GM11168 (cell line): ENCODE results near the gene HSPA4.

Experiments used
- in situ Hi-C: fragments of 300-500 bp; cut with MboI; formaldehyde crosslinking; loops from one replicate; pipeline ENCODE4 v1.12.0; 2022; ENCODE audit warnings: low sequenced_read_pairs; ENCODE audit not compliant: unreplicated experiment

HSPA4 gene

GRCh38 chr5:133083901-133084300 is 32.1 kb downstream of the HSPA4 start:
- in situ Hi-C loops = loop anchor here (25.0 kb wide), 1 partner anchor 1853 kb away; no protein-coding TSS in a partner anchor

GRCh38 chr5:133085171-133085570 is 33.4 kb downstream of the HSPA4 start:
- in situ Hi-C loops = loop anchor here (25.0 kb wide), 1 partner anchor 1852 kb away; no protein-coding TSS in a partner anchor

DNA sequence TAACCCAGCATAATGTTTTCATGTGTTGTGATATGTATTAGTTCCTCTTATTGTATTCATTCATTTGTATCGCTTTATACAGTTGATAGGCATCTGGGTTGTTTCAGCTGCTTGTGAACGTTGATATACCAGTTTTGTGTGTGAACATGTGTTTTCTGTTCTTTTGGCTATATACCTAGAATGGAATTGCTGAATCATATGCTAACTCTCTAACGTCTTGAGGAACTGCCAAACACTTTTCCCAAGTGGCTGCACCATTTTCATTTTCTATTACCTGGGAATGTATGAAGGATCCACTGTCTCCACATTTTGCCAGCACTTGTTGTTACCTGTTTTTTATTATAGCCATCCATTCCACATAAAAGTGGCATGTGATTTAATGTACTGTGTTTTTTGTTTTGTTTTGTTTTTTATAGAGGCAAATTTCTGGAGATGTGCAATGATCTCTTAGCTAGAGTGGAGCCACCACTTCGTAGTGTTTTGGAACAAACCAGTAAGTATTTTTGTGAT is 34.6 kb downstream of the HSPA4 start:
- in situ Hi-C loops = loop anchor here (25.0 kb wide), 1 partner anchor 1851 kb away; no protein-coding TSS in a partner anchor

GRCh38 chr5:133088064-133088463 is 36.3 kb downstream of the HSPA4 start:
- in situ Hi-C loops = loop anchor here (25.0 kb wide), 1 partner anchor 1849 kb away; no protein-coding TSS in a partner anchor

GRCh38 chr5:133091034-133091433 is 39.2 kb downstream of the HSPA4 start:
- in situ Hi-C loops = loop anchor here (25.0 kb wide), 1 partner anchor 1846 kb away; no protein-coding TSS in a partner anchor

- in situ Hi-C loops = no loop called here
Observed at GRCh38 chr5:133106343-133106742, 54.5 kb downstream of the HSPA4 start.

DNA sequence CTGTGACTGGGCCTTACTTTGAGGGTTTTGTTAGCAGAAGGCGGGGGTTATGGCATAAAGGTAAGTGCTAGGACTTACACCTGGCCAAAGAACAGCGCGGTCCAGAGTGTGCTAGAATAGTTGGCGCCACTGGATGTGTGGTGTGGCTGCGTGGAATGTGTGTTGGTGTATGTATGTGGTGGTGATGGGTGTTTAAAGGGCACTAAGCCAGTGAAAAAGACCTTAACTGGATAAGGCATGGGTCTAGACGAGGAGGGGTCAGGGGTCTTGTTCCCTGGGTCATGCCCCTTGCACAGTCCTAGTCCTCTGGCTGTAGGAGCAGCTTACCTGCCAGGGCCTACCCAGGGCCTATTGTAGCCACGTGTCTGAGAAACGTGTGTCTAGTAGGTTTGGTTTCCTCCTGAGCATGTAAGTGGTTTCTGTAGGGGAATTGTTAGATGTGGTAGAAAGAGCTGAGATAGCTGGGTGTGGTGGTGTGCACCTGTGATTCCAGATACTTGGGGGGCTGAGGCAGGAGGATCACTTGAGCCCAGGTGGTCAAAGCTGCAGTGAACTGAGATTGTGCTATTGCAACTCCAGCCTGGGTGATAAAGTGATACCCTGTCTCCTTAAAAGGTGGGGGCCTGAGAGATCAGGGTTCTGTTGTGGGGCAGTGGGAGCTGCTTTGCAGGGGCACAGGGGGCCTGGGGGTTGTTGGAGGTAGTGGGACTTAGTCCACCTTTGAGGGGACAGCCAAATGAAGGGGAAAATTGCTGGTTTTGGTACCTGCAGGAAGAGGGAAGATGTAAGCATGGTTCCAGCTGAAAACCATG is 55.2 kb downstream of the HSPA4 start:
- in situ Hi-C loops = no loop called here

DNA sequence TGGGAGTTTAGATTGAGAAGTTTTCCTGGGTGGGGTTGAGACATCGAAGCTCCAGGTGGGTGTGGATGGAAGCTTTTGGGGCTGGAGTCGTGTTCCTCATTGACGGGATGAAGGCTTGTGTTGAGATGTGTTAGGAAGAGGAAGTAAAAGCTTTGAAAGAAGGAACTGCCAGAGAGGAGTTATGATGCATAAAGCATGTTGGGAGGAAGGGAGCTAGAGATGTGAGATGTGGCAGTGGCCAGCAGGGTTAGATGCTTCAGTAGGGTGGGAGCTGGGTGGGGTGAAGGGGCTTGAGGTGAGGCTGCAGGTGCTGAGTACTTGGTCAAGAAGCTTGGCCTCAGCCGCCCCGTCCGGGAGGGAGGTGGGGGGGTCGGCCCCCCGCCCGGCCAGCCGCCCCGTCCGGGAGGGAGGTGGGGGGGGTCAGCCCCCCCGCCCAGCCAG is 56.7 kb downstream of the HSPA4 start:
- in situ Hi-C loops = no loop called here

- in situ Hi-C loops = no loop called here
Observed at GRCh38 chr5:133109655-133110483, 58.1 kb downstream of the HSPA4 start.

- in situ Hi-C loops = no loop called here
Observed at GRCh38 chr5:133110709-133111108, 58.9 kb downstream of the HSPA4 start.

DNA sequence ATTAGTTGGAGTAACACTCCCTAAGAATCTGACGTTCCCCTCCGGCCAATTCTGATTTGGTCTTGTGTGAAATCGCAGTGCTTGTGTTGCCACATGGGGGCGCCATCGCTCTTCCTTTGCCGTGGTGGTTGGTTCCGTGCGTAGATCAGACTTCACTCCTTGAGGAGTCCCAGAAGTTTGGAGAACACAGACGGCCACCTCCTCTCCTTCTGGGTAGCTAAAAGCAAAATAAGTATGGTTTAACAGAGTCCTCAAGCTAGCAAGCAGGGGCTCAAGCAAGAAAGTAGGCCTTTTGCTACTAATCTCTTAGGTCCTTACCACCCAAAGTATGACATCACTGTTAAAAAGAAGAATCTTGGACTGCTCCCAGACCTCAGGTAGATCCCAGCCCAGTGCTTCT is 59.5 kb downstream of the HSPA4 start:
- in situ Hi-C loops = no loop called here

DNA sequence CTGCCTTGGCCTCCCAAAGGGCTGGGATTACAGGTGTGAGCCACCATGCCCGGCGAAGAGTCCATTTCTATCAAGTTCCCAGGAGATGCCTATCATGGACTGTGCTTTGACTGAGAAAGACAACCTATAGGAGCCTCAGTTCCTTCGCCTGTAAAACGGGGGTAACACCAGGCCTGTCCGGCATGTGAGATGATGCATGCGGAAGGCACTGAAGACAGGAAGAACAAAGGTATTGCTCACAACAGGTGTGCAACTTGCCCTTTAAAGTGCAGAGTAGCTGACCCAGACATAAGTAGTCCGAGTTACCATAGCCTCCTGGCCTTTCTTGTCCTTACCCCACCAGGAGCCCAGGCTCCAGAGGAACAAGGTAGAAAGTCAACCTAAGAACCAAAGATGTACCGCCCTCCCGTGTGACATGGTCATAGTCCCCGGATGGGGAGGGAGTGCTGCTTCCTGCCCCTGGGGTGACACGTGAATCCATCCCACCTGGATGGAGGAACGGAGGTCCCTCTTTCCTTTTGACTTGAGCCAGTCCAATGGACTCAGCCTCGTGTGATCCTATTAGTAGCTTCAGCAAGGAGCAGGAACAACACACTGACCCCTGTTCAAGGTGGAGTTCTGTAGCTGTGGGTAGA is 60.3 kb downstream of the HSPA4 start:
- in situ Hi-C loops = no loop called here

DNA sequence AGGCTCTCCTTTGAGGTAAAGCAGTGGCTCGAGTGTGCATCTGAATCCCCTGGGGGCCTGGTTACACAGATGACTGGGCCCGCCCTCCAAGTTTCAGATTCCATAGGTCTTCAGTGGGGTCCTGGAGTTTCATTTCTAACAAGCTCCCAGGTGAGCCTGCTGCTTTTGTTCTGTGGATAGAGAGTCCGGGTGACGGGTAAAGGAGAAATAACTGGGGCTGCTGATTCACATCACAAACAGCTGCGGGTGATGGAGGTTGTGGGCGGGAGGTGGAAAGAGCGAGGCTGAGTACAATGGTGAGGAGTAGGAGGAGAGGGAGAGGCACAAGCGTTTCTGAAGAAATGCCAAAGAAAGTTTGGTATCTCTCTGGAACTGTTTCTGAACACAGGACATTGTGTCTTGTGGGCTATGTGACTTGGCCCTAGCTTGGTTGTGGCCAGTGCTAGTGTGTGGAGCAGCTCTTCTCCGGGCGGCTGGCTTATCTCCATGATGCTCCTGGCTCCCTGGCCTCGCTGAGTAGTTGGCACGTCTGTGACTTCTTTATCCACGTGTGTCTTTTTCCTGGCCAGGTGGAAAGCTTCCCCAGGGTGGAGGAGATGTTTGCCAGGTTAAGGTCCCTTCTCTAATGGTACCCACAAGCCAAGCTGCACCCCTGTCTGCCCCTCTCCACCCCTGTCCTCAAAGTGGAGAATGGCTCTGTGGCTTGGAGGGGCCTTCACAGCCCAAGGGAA is 61.7 kb downstream of the HSPA4 start:
- in situ Hi-C loops = no loop called here

- in situ Hi-C loops = no loop called here
Observed at GRCh38 chr5:133114166-133114932, 62.5 kb downstream of the HSPA4 start.

- in situ Hi-C loops = loop anchor here (5.0 kb wide), 1 partner anchor 172 kb away; no protein-coding TSS in a partner anchor
Observed at GRCh38 chr5:133114933-133115310, 63.1 kb downstream of the HSPA4 start.

GRCh38 chr5:133116601-133117000 is 64.8 kb downstream of the HSPA4 start:
- in situ Hi-C loops = loop anchor here (5.0 kb wide), 1 partner anchor 171 kb away; no protein-coding TSS in a partner anchor

DNA sequence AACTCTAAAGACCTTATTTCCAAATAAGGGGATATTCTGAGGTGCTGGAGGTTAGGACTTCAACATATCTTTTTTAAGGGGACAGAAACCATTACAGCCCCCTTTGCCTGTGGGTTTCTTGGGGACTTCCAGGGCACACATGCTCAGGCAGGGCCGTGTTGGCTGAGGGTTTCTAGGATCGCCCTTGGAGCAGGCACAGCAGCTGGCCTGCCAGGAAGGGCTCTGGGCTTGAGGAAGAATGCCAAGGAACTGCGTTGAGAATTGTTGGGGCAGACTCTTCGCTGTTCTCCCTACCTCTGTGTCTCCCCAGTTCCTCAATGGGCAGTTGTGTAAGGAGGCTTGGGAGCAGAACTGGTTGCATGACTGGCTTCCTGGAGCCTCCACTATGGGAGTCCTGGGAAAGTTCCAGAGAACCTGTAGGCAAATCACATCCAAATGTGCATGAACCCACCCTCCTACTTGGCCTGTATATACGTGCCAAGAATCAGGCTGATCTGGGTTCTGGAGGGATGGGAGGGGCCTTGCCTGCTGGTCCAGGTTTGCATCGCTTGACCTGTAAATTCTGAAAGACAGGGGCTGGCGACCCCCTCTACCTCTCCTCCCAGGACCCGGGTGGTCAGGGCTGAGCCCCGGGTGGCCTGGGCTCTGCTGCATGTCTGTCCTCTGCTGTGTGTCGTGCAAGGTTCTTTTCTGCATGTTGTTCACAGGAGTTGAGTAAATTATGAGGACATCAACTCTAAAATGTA is 65.5 kb downstream of the HSPA4 start:
- in situ Hi-C loops = loop anchor here (5.0 kb wide), 1 partner anchor 170 kb away; no protein-coding TSS in a partner anchor

DNA sequence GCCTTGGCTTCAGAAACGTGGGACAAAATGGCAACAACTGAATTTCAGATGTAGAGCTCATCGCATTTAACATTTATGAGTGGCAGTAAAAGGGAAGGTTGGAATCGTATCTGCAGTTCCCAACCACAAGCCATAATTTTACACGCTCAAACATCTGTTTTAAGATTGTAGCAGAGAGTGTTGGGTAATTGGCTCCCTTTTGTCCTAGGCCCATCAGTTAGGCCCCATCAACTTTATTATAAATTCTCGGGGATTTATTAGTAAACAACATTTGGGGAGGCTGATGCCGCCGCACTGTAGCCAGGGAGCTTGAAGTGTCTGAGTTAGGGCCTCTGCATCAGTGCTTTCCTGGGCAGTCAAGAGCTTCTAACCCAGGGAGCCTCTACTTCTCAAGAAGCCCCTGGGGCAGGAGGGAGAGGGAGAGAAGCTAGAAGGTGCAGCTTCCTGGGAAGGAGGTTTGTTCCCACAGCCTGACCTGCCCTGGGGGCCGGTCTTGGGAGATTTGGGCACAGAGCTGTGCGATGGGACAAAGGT is 66.2 kb downstream of the HSPA4 start:
- in situ Hi-C loops = loop anchor here (5.0 kb wide), 1 partner anchor 169 kb away; no protein-coding TSS in a partner anchor
